Peyer's patch (tissue), 4 donors: Measurements from ENCODE around the gene SLC39A11. TPM values are rescaled to one million over a fixed set of nuclear protein-coding genes. Genes with fewer than 3 reads are reported as not detected.

ENCODE experiments used
- DNase-seq, 3 donors: peaks; one replicate each; pipeline ENCODE4 v3.0.0-alpha.2; 2017 to 2019
- H3K27ac ChIP-seq, 4 donors: fragments of 200-600 bp; sonication (generic); one replicate each; pipeline ENCODE4 v1.5.1; 2016 to 2019
- H3K27me3 ChIP-seq, 2 donors: fragments of 200-600 bp; sonication (generic); one replicate each; pipeline ENCODE4 v1.5.1; 2019
- H3K36me3 ChIP-seq, 3 donors: fragments of 200-600 bp; sonication (generic); one replicate each; pipeline ENCODE4 v1.5.1; 2016 to 2019
- H3K4me1 ChIP-seq, 4 donors: fragments of 200-600 bp; sonication (generic); one replicate each; pipeline ENCODE4 v1.5.1; 2016 to 2019
- H3K4me3 ChIP-seq, 4 donors: fragments of 200-600 bp; sonication (generic); 1 replicate in 3 of 4; 2 replicates in 1 of 4; pipeline ENCODE4 v1.5.1; 2016 to 2019; ENCODE audit warnings: mild to moderate bottlenecking in 1 of 4
- H3K9me3 ChIP-seq, 4 donors: fragments of 200-600 bp; sonication (generic); one replicate each; pipeline ENCODE4 v1.5.1; 2016 to 2019; ENCODE audit warnings: mild to moderate bottlenecking in 1 of 4
- CTCF ChIP-seq, 6 experiments: fragments of 450-650 bp in 4 of 6; fragments of 200-600 bp in 2 of 6; sonication (generic) in 1 of 6; IDR thresholded peaks; one replicate each; pipeline ENCODE4 v1.5.1; 2017 to 2019; ENCODE audit warnings: antibody characterized with exemption in 6 of 6, mild to moderate bottlenecking in 3 of 6, moderate library complexity in 1 of 6
- POLR2A ChIP-seq, 2 donors: fragments of 450-650 bp; IDR thresholded peaks; one replicate each; pipeline ENCODE4 v1.5.1; 2017; ENCODE audit warnings: antibody characterized with exemption in 2 of 2, mild to moderate bottlenecking in 2 of 2, moderate library complexity in 2 of 2
- total RNA-seq, 4 donors: library from RNA; depleted of rRNA; stranded (reverse); fragments of >200 nt; gene quantifications; one replicate each; pipeline ENCODE4 v1.1.0, GENCODE V29; 2016

SLC39A11 gene
- total RNA-seq, 4 donors from 2014 or later: 39.9 to 91.6 (median 45.7) TPM

GRCh38 chr17:72870367-72870985 is 222.0 kb downstream of the SLC39A11 start:
- H3K4me3 ChIP-seq: no peak overlapping the region
- H3K9me3 ChIP-seq: no peaks in the 10 kb centered on the region
- H3K36me3 ChIP-seq: no peaks in the 10 kb centered on the region
- no peak overlapping the region for H3K27ac ChIP-seq
- H3K4me1 ChIP-seq: no peaks in the 10 kb centered on the region
- no peaks in the 10 kb centered on the region for H3K27me3 ChIP-seq
- TF ChIP-seq POLR2A (IDR thresholded peaks at IDR 0.05): no peak
- no peak for TF ChIP-seq CTCF (IDR thresholded peaks at IDR 0.05)
- no peak for DNase-seq

DNA sequence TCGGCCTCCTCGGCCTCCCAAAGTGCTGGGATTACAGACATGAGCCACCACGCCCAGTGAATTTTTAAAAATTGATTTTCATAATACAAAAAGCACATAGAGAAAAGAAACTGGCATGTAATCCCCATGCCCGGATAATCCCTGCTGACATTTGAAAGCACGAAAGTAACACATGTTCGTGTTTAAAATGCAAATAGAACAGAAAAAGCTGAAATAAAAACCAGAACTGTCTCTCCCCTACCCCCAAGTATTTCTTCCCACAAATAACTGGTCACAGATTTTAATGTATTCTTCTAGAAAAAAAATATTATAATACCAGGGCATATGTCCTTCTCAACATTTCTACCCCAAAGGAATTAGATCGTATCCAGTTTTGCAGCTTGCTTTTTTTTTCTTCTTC is 222.9 kb downstream of the SLC39A11 start:
- TF ChIP-seq CTCF (IDR thresholded peaks at IDR 0.05) (no peak), POLR2A (IDR thresholded peaks at IDR 0.05) (no peak)
- no peaks in the 10 kb centered on the region for H3K36me3 ChIP-seq
- no peak for DNase-seq
- no peak overlapping the region for H3K4me3 ChIP-seq
- H3K4me1 ChIP-seq: no peaks in the 10 kb centered on the region
- no peaks in the 10 kb centered on the region for H3K9me3 ChIP-seq
- H3K27ac ChIP-seq: no peak overlapping the region
- no peaks in the 10 kb centered on the region for H3K27me3 ChIP-seq

DNA sequence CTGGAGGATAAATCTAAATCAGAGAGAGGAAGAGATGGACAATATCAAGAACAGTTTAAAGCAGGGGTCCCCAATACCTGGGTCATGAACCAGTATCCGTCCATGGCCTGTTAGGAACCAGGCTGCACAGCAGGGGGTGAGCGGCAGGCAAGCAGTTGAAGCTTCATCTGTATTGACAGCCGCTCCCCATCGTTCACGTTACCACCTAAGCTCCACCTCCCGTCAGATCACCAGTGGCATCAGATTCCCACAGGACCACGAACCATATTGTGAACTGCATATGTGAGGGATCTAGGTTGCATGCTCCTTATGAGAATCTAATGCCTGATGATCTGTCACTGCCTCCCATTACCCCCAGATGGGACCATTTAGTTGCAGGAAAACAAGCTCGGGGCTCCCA is 226.5 kb downstream of the SLC39A11 start:
- no peak for TF ChIP-seq CTCF (IDR thresholded peaks at IDR 0.05)
- TF ChIP-seq POLR2A (IDR thresholded peaks at IDR 0.05): no peak
- Histone ChIP-seq H3K36me3 (no peaks in the 10 kb centered on the region), H3K4me1 (no peaks in the 10 kb centered on the region), H3K27ac (no peak overlapping the region), H3K9me3 (no peaks in the 10 kb centered on the region), H3K27me3 (no peaks in the 10 kb centered on the region), H3K4me3 (no peak overlapping the region)
- no peak for DNase-seq

GRCh38 chr17:72863526-72864211 is 228.8 kb downstream of the SLC39A11 start:
- Histone ChIP-seq H3K4me1 (no peaks in the 10 kb centered on the region), H3K36me3 (no peaks in the 10 kb centered on the region), H3K9me3 (no peaks in the 10 kb centered on the region), H3K4me3 (no peak overlapping the region), H3K27me3 (no peaks in the 10 kb centered on the region), H3K27ac (no peak overlapping the region)
- TF ChIP-seq POLR2A (IDR thresholded peaks at IDR 0.05) (no peak), CTCF (IDR thresholded peaks at IDR 0.05) (no peak)
- no peak for DNase-seq

GRCh38 chr17:72862276-72862999 is 230.1 kb downstream of the SLC39A11 start:
- H3K4me1 ChIP-seq: no peaks in the 10 kb centered on the region
- H3K27ac ChIP-seq: no peak overlapping the region
- H3K36me3 ChIP-seq: no peaks in the 10 kb centered on the region
- no peak for TF ChIP-seq POLR2A (IDR thresholded peaks at IDR 0.05)
- DNase-seq: no peak
- no peaks in the 10 kb centered on the region for H3K27me3 ChIP-seq
- no peaks in the 10 kb centered on the region for H3K9me3 ChIP-seq
- H3K4me3 ChIP-seq: no peak overlapping the region

- H3K4me1 ChIP-seq: no peaks in the 10 kb centered on the region
- no peaks in the 10 kb centered on the region for H3K36me3 ChIP-seq
- no peaks in the 10 kb centered on the region for H3K27me3 ChIP-seq
- no peak overlapping the region for H3K4me3 ChIP-seq
- DNase-seq: no peak
- no peaks in the 10 kb centered on the region for H3K9me3 ChIP-seq
- TF ChIP-seq POLR2A (IDR thresholded peaks at IDR 0.05) (no peak), CTCF (IDR thresholded peaks at IDR 0.05) (no peak)
- H3K27ac ChIP-seq: no peak overlapping the region
Measured at GRCh38 chr17:72861811-72862210, 230.7 kb downstream of the SLC39A11 start.
